Endothelial cell of umbilical vein (primary cell): ENCODE measurements around the gene AOX1. TPM values are rescaled to one million over a fixed set of nuclear protein-coding genes. Genes with fewer than 3 reads are reported as not detected.

Source experiments
- BruUV-seq: library from RNA; stranded (reverse); fragments of 400-500 nt; replicated peaks from 2 replicates; lab custom pipeline; 2021; lab: Mats Ljungman, UMichigan
- CTCF ChIA-PET: fragments of 300-600, 350-600 bp; sonication (Branson Sonifier 250); formaldehyde crosslinking; loops from one replicate; lab custom pipeline; 2021; ENCODE audit warnings: antibody characterized with exemption, inconsistent platforms; lab: Charles Lee
- POLR2A ChIA-PET: fragments of 300-600, 350-600 bp; sonication (Branson Sonifier 250); formaldehyde crosslinking; loops from one replicate; lab custom pipeline; 2021; ENCODE audit warnings: antibody characterized with exemption, inconsistent platforms; lab: Charles Lee
- DNase-seq: peaks from one replicate; pipeline ENCODE4 v3.0.0-alpha.2; 2011; ENCODE audit warnings: low read depth, low spot score
- FAIRE-seq: peaks from 2 replicates; lab custom pipeline; 2011; peaks lifted over from hg19 to GRCh38; lab: Jason Lieb, UNC
- H2AFZ ChIP-seq: 2 replicates; pipeline ENCODE4 v1.6.0; 2012; ENCODE audit warnings: low read depth, low read length, control low read depth, inconsistent platforms
- H3K27ac ChIP-seq: 2 replicates; pipeline ENCODE4 v1.5.1; 2011; ENCODE audit warnings: low read depth, mild to moderate bottlenecking, control low read depth, low read length, moderate library complexity; ENCODE audit not compliant: insufficient read depth
- H3K27me3 ChIP-seq, 2 experiments: 2 replicates each; pipeline versions ENCODE4 v1.6.0 to v1.6.1; 2011; ENCODE audit warnings: low read length in 2 of 2, mixed read lengths in 1 of 2; ENCODE audit not compliant: control insufficient read depth in 2 of 2, insufficient read depth in 2 of 2
- H3K36me3 ChIP-seq, 2 experiments: 2 replicates in 1 of 2; 3 replicates in 1 of 2; pipeline ENCODE4 v1.5.1; 2011; ENCODE audit warnings: low read length in 2 of 2, mild to moderate bottlenecking in 1 of 2, moderate library complexity in 1 of 2; ENCODE audit not compliant: control insufficient read depth in 2 of 2, insufficient read depth in 2 of 2; ENCODE audit errors: extremely low read depth in 1 of 2
- H3K4me1 ChIP-seq: 3 replicates; pipeline ENCODE4 v1.5.1; 2011; ENCODE audit warnings: mild to moderate bottlenecking, low read length; ENCODE audit not compliant: control insufficient read depth, insufficient read depth; ENCODE audit errors: extremely low read depth
- H3K4me2 ChIP-seq: 2 replicates; pipeline ENCODE4 v1.6.1; 2011; ENCODE audit warnings: low read length, control low read depth, mixed read lengths; ENCODE audit not compliant: insufficient read depth
- H3K4me3 ChIP-seq, 3 experiments: fragments of 200-600 bp in 1 of 3; sonication (generic), shearing (Covaris generic) in 1 of 3; replicated peaks in 1 of 3; 2 replicates each; pipeline ENCODE4 v1.5.1; 2011 to 2016; ENCODE audit warnings: control low read depth in 3 of 3, low read length in 3 of 3, mild to moderate bottlenecking in 2 of 3, inconsistent platforms in 1 of 3, low read depth in 1 of 3, moderate library complexity in 1 of 3; ENCODE audit not compliant: insufficient read depth in 1 of 3
- H3K79me2 ChIP-seq: 2 replicates; pipeline ENCODE4 v1.6.0; 2012; ENCODE audit warnings: low read length, inconsistent platforms; ENCODE audit not compliant: control insufficient read depth, insufficient read depth
- H3K9ac ChIP-seq: replicated peaks from 2 replicates; pipeline ENCODE3; 2011; ENCODE audit warnings: low read length, control low read depth; ENCODE audit not compliant: insufficient read depth; ENCODE audit errors: extremely low read depth
- H3K9me1 ChIP-seq: replicated peaks from 3 replicates; pipeline ENCODE4 v1.6.0; 2011; ENCODE audit warnings: mild to moderate bottlenecking, low read length; ENCODE audit not compliant: control insufficient read depth, insufficient read depth; ENCODE audit errors: extremely low read depth
- H3K9me3 ChIP-seq: replicated peaks from 2 replicates; pipeline ENCODE4 v1.5.1; 2012; ENCODE audit warnings: low read length, inconsistent platforms; ENCODE audit not compliant: control insufficient read depth, insufficient read depth
- H4K20me1 ChIP-seq: replicated peaks from 2 replicates; pipeline ENCODE3; 2011; ENCODE audit warnings: mild to moderate bottlenecking, low read length; ENCODE audit not compliant: control insufficient read depth, insufficient read depth; ENCODE audit errors: extremely low read depth
- CTCF ChIP-seq, 2 donors: IDR thresholded peaks; 1 replicate in 1 of 2; 2 replicates in 1 of 2; pipeline ENCODE4 v1.5.1; 2011; ENCODE audit warnings: low read length in 2 of 2, mild to moderate bottlenecking in 2 of 2, moderate library complexity in 2 of 2, control low read depth in 1 of 2, inconsistent platforms in 1 of 2, low read depth in 1 of 2; ENCODE audit not compliant: insufficient read depth in 1 of 2; ENCODE audit errors: extremely low read depth in 1 of 2
- EZH2 ChIP-seq: IDR thresholded peaks from 2 replicates; pipeline ENCODE4 v1.6.1; 2012; ENCODE audit warnings: borderline replicate concordance, low read depth, mild to moderate bottlenecking, moderate library complexity, low read length, inconsistent platforms; ENCODE audit not compliant: severe bottlenecking
- FOS ChIP-seq: IDR thresholded peaks from 2 replicates; pipeline ENCODE4 v1.6.1; 2011; ENCODE audit warnings: mild to moderate bottlenecking, low read length, moderate library complexity, borderline replicate concordance; ENCODE audit not compliant: insufficient read depth
- GATA2 ChIP-seq: IDR thresholded peaks from 2 replicates; pipeline ENCODE4 v1.7.0; 2011; ENCODE audit warnings: low read depth, mild to moderate bottlenecking, moderate library complexity, mixed read lengths, low read length; ENCODE audit not compliant: insufficient read length, insufficient read depth
- JUN ChIP-seq: IDR thresholded peaks from 2 replicates; pipeline ENCODE4 v1.6.1; 2011; ENCODE audit warnings: borderline replicate concordance, low read depth; ENCODE audit not compliant: insufficient read length, insufficient read depth
- MYC ChIP-seq: IDR thresholded peaks from one replicate; pipeline ENCODE4 v1.6.1; 2011; ENCODE audit warnings: mild to moderate bottlenecking, low read depth, low read length
- POLR2A ChIP-seq: IDR thresholded peaks from 2 replicates; pipeline ENCODE4 v1.6.1; 2012; ENCODE audit warnings: low read depth, mild to moderate bottlenecking, control low read depth, low read length
- POLR2AphosphoS5 ChIP-seq: IDR thresholded peaks from 2 replicates; pipeline ENCODE4 v1.6.1; 2012; ENCODE audit warnings: low read depth, mild to moderate bottlenecking, control low read depth, low read length, moderate library complexity; ENCODE audit not compliant: insufficient read depth
- dilution Hi-C: fragments of 300-500 bp; cut with MboI; formaldehyde crosslinking; loops from one replicate; pipeline ENCODE4 v1.15.0; 2019; ENCODE audit warnings: low sequenced_read_pairs; ENCODE audit not compliant: extremely low pct_ligation_motif_present
- intact Hi-C: fragments of 100-400 bp; cut with micrococcal nuclease; formaldehyde crosslinking; loops from one replicate; pipeline ENCODE4 v1.10.0; 2022
- polyA plus RNA-seq, 4 experiments: library from polyadenylated mRNA; depleted of rRNA in 3 of 4; stranded (reverse) in 3 of 4; unstranded in 1 of 4; fragments of >200 nt; gene quantifications; 2 replicates each; pipeline versions ENCODE4 v1.2.1 to v1.2.3, GENCODE V29; 2011 to 2012; ENCODE audit warnings: missing spikeins in 1 of 4
- total RNA-seq: library from RNA; stranded (reverse); gene quantifications from 2 replicates; pipeline ENCODE4 v1.2.3, GENCODE V29; 2021
- TF ChIP-seq, protein P1 (sequence below): IDR thresholded peaks from 2 replicates; pipeline ENCODE4 v1.6.1; 2011; ENCODE audit not compliant: insufficient read depth, insufficient read length

Gene AOX1
- total and polyA plus RNA-seq, 2 donors (not counting 3 experiments of a cell fraction or from before 2014, with no cell fraction given): 0.03 to 0.46 TPM

DNA sequence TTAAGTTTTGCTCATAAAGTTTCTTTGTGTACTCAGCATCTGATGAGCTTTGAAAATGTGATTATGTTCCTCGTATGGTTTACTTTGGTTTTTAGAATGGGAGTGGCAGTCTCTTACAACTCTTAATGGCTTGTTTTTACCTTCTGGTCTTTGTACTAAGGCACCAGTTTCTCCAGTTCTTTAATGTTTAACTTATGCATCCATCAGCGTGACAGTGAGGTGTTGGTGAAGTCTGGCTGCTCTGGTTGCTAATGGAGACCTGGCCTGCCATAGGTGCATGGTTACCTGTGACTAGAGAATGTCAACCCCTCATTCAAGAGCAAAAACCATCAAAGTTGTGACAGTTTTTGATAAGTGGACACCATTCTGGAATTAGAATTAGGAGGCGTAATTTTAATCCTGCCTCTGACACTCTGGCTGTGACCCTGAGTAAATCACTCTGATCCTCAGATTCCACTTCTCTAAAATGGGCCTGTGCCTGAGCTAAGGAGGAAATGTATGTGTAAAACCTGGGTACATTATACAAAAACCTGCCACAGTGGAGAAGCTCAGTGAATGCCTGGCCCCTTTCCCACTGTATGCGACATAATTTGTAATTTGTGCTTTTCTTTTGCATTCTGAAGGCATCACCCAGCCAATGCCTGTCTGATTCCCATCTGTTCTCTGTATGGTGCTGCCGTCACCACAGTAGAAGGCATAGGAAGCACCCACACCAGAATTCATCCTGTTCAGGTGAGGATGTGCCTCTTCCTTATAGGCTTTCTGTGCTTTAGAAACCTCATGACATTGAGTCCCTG, 11.2 kb downstream of the AOX1 start:
- H3K9me1 ChIP-seq: no peaks in the 10 kb centered on the region
- intact Hi-C loops: no loop called here
- H3K9me3 ChIP-seq: no peaks in the 10 kb centered on the region
- no peak overlapping the region for H3K4me3 ChIP-seq
- H2AFZ ChIP-seq: no peak overlapping the region
- no peak overlapping the region for H3K9ac ChIP-seq
- no TSS peak for BruUV-seq
- no peaks in the 10 kb centered on the region for H3K79me2 ChIP-seq
- TF ChIP-seq, protein P1, sequence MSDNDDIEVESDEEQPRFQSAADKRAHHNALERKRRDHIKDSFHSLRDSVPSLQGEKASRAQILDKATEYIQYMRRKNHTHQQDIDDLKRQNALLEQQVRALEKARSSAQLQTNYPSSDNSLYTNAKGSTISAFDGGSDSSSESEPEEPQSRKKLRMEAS: no peak
- TF ChIP-seq EZH2: no peak
- no peak for TF ChIP-seq CTCF (IDR thresholded peaks at IDR 0.05; ENCODE audit: extremely low read depth in 1 of 2, insufficient read depth in 1 of 2, low read depth in 1 of 2, low read length in 2 of 2)
- no peak for TF ChIP-seq GATA2
- no peak for TF ChIP-seq POLR2A
- no peak for TF ChIP-seq FOS
- no peak for TF ChIP-seq JUN
- no peak for TF ChIP-seq MYC
- no peak for TF ChIP-seq POLR2AphosphoS5
- FAIRE-seq (no peak), DNase-seq (no peak)
- H3K27ac ChIP-seq: no peak overlapping the region
- H3K4me2 ChIP-seq: no peak overlapping the region
- dilution Hi-C loops: no loop called here
- H4K20me1 ChIP-seq: no peaks in the 10 kb centered on the region
- ChIA-PET CTCF (interaction anchor here (0.7 kb wide), 1 partner anchor 11 kb away, joined by 3 read pairs; the partner anchor contains the start of gene AOX1), POLR2A (no interaction called here)
- H3K36me3 ChIP-seq: no peaks in the 10 kb centered on the region
- H3K4me1 ChIP-seq: no peaks in the 10 kb centered on the region
- peaks cover 0 to 8% of the 10 kb centered on the region in 2 experiments for H3K27me3 ChIP-seq
